HG03159 (cell line): ENCODE data around the gene NDUFB10.

ENCODE experiments used
- ATAC-seq: cut with Tn5 transposase; IDR thresholded peaks from one replicate; pipeline ENCODE4 v1.9.1; 2021; ENCODE audit warnings: mild to moderate bottlenecking, moderate library complexity; ENCODE audit not compliant: unreplicated experiment

The NDUFB10 gene

DNA sequence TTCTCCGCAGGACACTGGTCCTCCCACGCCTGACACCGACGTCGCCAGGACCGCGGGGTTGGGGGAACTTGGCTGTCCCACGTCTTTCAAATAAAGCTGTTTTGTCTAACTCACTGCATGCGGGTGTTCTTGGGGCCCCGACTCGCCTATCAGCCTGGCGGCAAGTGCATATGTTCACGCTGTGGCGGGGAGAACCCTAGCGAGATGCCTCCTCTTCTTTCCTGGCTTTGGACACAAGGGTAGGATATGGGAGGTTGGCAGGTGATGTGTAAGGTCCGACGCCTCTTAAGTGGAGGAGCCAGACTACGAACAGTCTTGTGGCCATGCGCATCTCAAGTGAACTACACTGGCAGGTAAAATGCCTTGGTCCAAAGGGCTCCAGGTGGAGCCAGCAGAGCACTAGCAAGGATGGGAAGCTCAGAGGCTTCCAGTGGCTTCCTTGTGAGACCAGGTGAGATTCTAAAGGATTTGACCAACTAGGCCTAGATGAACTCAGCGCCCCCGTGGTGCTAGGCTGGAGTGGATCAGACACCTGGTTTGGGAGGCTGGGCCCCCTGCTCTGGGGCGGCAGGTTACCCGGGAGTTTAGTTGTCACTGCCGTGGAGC is 6.2 kb downstream of the NDUFB10 start:
- peak; percentile 2 for ATAC-seq

DNA sequence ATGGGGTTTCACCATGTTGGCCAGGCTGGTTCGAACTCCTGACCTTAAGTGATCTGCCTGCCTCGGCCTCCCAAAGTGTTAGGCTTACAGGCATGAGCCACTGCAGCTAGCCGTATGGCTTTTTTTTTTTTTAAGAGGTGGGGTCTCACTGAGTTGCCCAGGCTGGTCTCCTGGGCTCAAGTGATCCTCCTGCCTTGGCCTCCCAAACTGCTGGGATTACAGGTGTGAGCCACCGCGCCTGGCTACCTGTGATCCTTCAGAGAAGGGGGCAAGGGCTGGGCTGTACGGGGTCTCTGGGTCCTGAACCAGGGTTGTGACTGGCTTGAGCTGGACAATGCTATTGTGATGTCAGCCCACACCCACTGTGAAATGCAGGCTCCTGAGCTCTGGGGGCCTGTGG is 7.1 kb downstream of the NDUFB10 start, which contains the start of gene RNF151:
RNF151 (plus strand) TSS at position 397 of the 400 bp plus-strand sequence. CDS start 26 bp downstream, outside the sequence.
- ATAC-seq = no peak

DNA sequence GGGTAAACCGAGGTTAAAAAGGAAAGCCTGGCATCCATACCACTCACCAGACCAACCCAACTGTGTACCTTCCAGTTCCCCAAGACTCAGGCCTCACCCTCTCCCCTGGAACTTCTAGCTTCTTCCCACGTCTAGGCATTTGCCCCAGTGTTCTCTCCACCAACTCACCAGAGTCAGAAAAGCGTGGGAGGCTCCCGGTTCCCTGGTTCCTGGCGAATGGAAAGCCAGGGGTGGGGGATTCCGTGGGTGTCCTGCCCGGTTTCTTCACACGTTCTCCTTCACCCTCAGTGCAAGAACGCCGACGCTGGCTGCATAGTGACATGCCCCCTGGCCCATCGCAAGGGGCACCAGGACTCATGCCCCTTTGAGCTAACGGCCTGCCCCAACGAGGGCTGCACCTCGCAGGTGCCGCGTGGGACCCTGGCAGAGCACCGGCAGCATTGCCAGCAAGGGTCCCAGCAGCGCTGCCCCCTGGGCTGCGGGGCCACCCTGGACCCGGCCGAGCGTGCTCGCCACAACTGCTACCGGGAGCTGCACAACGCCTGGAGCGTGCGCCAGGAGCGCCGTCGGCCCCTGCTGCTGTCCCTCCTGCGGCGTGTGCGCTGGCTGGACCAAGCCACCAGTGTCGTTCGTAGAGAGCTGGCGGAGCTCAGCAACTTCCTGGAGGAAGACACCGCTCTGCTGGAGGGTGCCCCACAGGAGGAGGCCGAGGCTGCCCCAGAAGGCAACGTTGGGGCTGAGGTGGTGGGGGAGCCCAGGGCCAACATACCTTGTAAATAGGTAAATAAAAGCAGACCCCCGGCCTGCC is 9.0 kb downstream of the NDUFB10 start:
- ATAC-seq = no peak

DNA sequence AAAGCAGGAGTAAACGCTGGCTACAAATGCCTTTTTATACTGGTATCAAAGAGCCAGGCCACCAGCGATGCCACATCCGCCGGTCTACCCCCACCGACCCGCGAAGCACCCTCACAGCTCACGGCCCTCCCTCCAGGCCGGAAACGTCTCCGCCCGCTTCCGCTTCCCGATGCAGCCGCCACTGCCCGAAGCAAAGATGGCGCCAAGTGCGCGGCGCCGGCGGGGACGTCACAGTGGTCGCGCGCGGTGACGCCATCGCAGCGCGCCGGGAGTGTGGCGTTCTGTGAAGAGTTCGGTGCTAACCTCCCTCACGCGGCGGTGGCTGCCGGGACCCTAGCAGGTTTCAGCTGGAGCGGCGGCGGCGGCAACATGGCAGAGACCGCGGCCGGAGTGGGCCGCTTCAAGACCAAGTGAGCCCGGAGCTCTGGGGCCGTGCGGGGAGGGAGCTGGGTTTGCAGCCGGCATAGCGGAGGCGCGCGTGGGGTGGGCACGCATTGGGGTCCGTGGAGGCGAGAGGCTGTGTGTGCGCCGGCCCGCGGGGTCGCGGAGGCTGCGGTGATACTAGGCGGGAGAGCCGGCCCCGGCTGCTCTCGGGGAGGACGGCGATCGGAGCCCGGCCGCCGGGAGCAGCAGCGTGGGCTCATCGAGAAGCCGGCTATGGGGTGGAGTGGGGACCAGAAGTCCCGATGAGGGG is 12.6 kb downstream of the NDUFB10 start, which contains the start of gene TBL3:
TBL3 (plus strand) TSS at position 258 of the 694 bp plus-strand sequence; CDS start at position 370, 112 bp downstream.
- peak; percentile 80 for ATAC-seq

DNA sequence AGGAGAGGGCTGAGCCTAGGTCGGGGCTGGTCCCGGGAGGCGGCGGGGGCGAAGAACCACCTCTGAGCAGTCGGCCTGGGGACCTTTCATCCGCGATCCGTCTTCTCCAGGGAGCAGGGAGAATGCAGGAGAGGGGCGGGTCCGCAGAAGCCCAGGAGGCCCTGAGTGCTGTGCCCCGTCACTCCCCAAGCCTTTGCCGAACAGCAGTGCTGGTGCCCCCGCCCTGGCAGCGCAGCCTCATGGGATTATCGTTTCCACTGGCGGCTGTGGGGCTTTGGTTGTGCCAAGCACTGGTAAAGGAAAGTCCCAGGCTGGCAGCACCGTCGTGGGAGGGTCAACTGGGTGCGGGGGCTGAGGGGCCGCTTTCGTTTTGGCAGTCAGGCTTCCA is 13.1 kb downstream of the NDUFB10 start:
- no peak for ATAC-seq

DNA sequence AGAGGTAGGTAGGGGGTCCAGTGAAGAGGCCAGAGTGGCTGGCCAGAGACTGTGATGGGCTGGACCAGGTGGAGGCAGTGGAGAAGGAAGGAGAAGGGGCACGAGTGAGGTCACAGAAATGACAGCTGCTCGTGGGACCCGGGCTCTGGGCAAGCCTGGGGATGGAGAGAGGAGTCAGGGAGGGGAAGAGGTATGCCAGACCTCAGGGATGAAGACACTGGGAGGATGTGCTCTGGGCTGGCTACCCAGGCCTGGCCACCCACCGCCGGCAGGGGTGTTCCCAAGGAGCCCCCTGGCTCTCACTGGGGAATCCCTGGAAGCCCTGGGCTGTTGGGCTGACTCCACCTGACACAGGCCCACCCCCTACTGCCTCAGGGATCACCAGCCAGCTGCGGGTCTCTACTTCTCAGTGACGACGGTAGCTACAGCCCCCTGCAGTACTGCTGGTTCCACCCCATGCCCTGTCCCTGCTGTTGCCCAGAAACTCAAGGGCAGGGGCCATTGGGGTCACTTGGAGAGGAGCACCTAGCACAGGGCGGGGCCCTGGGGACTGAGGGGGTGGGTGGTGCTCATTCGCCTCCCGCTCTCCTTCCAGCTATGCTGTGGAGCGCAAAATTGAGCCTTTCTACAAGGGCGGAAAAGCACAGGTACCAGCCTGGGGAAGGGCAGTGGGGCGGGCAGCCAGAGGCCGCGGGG is 14.3 kb downstream of the NDUFB10 start:
- no peak for ATAC-seq

DNA sequence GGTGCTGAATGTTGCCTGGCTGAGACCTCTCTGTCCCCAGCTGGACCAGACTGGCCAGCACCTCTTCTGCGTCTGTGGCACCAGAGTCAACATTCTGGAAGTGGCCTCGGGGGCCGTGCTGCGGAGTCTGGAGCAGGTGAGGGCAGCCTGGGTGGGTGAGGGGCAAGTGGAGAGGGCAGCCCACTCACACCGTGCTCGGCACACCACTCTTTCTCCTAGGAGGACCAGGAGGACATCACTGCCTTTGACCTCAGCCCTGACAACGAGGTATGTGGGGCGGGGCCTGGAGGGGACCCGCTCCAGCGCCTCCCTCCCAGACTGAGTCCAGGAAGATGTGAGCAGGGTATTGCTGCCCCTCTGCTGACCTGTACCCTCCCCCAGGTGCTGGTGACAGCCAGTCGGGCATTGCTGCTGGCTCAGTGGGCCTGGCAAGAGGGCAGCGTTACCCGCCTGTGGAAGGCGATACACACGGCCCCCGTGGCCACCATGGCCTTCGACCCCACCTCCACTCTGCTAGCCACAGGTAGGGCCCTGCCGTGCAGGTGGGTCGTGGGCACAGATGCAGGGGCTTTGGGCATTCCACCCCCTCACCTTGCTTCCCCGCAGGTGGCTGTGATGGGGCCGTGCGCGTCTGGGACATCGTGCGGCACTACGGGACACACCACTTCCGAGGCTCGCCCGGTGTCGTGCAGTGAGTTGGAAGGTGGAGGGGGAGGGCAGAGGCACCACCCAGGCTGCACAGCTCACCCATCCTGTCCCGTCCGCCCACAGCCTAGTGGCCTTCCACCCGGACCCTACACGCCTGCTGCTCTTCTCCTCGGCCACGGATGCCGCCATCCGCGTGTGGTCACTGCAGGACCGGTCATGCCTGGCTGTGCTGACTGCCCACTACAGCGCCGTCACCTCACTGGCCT is 15.1 kb downstream of the NDUFB10 start:
- ATAC-seq = no peak

DNA sequence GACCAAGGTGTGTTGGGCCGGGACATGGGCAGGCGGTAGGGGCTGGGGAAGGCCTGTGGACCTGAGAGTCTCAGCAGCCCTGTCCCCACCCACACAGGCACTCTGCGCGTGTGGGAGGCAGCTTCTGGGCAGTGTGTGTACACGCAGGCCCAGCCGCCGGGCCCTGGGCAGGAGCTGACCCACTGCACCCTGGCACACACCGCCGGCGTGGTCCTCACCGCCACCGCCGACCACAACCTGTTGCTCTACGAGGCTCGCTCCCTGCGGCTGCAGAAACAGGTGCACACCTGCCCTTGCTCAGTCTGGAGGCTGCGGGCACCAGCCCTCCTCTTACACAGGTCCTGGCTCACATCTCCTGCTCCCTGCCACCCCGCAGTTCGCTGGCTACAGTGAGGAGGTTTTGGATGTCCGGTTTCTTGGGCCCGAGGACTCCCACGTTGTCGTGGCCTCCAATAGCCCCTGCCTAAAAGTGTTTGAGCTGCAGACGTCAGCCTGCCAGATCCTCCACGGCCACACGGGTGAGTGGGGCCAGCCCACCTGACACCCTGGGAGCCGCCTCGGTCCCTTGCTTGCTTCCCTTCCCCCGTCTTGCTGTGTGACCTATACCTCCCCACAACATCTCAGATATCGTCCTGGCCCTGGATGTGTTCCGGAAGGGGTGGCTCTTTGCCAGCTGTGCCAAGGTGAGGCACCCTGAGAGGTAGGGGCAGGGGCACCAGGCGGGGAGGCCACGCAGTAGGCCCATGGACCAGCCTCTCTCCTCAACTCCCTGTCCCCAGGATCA is 16.3 kb downstream of the NDUFB10 start:
- ATAC-seq = no peak

DNA sequence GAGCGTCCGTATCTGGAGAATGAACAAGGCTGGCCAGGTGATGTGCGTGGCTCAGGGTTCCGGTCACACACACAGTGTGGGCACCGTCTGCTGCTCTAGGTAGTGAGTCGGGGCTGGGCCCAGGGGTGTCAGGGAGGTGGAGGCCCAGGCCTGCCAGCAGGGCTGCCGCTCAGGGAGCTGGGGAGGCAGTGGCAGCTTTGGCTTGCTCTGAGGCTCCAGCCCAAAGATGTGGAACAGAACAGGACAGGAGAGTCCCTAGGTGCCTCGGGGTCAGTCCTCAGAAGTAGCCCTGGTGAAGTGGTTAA is 16.8 kb downstream of the NDUFB10 start:
- ATAC-seq = no peak

DNA sequence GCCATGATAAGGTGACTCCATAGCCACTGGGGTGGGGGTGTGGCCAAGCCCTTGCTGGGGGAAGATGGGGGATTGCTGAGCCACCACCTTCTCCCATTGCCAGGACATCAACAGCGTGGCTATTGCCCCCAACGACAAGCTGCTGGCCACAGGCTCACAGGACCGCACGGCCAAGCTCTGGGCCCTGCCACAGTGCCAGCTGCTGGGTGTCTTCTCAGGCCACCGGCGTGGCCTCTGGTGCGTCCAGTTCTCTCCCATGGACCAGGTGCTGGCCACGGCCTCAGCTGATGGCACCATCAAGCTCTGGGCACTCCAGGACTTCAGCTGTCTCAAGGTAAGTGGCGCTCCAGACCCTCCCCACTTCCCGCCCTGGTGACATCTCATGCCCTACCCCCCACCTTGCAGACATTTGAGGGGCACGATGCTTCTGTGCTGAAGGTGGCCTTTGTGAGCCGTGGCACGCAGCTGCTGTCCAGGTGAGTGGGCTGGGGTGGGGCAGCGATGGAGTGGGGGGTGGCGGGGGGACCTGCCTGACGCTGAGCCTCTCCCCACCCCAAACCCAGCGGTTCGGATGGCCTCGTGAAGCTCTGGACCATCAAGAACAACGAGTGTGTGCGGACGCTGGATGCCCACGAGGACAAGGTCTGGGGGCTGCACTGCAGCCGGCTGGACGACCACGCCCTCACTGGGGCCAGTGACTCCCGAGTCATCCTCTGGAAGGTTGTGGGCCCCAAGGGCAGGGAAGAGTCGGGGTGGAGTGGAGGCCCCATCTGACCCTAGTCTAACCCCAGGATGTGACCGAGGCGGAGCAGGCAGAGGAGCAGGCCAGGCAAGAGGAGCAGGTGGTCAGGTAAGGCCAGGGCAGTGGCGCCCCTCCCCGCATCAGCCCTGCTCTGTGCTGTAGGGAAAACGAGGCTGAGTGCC is 17.9 kb downstream of the NDUFB10 start:
- ATAC-seq = no peak

DNA sequence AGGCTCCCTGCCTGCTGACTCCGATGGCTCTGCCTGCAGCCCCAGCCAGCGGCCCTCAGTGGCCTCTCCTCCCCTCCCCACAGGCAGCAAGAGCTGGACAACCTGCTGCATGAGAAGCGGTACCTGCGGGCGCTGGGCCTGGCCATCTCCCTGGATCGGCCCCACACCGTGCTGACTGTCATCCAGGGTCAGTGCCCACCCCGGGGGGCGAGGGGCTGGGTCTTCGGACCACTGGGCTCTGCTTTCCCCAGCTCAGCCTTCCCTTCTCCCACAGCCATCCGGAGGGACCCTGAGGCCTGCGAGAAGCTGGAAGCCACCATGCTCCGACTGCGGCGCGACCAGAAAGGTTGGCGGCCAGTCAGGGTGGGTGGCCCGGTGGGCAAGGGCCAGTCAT is 18.5 kb downstream of the NDUFB10 start:
- ATAC-seq = no peak

DNA sequence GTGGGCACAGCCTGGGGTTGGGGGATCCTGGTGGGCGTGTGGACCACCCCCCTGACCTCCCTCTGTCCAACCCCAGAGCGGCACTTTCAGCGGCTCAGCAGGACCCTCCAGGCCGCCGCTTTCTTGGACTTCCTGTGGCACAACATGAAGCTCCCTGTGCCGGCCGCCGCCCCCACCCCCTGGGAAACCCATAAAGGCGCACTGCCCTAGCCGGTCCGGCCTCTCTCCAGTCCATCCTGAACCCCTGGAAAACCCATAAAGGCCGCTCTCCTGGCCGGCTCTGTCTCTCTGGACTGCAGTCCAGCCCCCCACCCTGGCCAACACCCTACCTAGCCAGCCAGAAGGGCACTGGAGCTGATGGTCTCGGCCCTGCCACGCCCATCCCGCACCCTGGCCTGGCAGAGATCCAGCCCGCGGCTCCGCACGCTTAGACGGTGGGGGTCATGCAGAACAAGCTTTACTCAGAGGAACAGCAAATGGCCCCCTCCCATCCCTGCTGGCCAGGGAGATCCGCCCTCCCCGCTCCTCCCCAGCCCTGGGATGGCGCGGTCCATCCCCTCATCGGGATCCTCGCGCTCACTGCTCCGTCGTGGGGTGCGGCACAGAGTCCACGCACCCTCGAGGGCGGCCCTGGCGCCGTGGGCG is 19.3 kb downstream of the NDUFB10 start:
- no peak for ATAC-seq

DNA sequence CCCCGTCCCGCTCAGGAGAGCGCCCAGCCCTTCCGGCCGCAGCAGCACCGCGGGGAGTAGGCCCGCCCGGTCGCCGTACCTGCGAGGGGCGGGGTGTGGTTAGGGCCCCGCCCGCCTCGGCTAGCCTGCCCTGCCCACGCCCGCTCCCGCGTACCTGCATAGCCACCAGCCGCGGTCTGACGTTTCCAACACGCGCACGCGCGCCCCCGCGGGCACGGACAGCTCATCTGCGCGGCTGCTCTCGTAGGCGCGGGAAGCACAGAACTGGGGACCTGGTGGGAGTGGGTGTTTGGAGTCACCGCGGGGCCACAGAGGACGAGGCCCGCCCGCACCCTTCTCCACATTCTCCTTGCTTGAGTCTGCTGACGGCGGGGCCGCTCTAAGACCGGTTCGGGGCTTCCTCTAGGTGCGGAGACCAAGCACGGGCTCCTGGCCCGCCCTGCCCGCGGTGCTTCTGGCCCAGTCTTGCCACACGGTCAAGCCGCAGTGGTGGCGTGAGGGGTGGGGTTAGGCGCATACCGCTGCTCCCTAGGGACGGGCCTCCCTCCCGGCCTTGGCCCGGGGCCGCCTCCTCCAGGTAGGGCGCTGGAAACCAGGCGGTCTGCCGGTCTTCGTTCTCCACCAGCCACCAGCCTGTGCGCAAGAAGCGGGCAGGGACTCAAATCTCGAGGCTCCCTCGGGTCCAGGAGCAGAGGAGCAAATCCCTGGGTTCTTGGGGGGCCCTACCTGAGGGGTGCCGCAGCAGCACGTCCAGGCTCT is 20.1 kb downstream of the NDUFB10 start:
- no peak for ATAC-seq

DNA sequence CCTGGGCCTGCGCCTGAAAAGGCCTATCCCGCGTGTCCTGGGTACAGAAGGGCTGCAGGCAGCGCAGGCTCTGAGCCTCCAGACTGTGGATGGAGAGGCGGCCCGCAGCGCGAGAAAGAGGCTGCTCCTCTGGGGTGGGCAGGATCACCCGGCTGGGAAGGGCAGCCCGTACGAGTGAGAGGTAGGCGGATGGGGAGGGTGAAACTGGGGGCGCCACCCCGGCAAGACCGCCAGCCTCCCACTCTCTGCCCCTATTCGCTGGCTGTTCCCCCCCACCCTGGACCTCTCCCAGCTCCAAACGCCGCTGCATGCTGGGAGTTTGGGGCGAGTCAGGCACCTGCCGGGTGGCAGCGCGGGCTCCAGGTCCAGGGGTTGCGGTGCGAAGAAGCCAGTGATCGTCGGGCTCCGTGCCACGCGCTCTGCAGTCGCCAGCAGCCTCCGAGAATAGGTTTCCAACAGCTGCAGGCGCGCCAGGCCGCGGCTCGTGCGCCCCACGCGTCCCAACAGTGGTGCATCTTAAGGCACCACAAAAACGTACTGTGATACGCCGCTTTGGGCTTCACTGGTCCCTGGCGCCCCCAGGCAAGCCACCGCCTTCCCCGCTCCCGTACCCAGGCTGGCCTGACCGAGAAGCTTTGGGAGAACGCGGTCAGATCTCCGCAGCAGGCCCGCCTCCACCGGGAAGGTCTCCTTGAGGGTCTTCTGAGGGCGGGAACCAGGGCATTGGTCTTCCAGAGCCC is 20.9 kb downstream of the NDUFB10 start:
- ATAC-seq = no peak

DNA sequence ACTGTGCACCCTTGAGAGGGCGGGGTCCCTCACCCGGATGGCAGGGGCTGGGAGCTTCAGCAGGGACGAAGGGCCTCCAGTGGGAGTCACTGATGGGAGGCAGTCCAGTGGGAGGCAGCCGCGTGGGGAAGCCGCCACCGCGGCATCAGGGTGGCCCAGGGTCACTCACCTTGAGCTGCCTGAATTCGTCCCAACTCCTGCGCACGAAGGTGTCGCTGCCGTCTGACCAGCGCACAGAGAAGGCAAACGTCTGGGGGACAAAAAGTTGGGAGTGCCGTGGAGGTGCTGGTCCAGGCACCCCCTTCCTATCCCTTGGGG is 21.4 kb downstream of the NDUFB10 start:
- no peak for ATAC-seq

DNA sequence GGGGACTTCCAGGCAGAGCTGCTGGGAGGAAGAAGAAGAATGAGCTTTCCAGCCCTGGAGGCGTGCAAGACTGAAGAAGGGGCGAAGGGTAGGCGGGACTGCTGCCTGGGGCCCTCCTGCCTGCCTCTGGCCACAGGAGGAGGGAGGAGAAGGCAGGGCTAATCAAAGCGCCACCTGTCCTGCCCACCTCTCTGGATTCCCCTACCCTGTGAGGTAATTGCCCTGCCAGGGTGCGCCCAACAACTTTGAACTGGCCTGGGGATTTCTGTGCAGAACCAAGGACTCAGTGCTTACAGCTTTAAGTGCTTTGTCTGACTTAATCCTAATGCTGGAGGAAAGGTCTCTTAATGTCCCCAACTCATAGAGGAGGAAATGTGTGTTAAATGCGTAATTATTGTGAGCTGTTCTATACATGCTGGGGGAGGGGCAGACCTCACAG is 22.1 kb downstream of the NDUFB10 start, which contains the start of gene NOXO1:
NOXO1 (minus strand) TSS at position 72 of the 439 bp plus-strand sequence. CDS start 290 bp downstream, outside the sequence.
- ATAC-seq = no peak
